ENCODE results near the gene NABP1. TPM values are rescaled to one million over a fixed set of nuclear protein-coding genes. Genes with fewer than 3 reads are reported as not detected.

Gene NABP1
- total and polyA plus RNA-seq, 2 experiments from 2014 or later = 19.6 to 40.0 TPM

- Histone ChIP-seq H3K4me2 (peak overlapping the region; percentile 77), H4K20me1 (ENCODE audit: insufficient read depth, poor library complexity, severe bottlenecking) (no peaks in the 10 kb centered on the region), H3K4me3 (no peak overlapping the region), H3K4me1 (ENCODE audit: insufficient read depth) (peaks cover 10% of the 10 kb centered on the region), H3K36me3 (replicated peaks; ENCODE audit: insufficient read depth, low read depth) (no peaks in the 10 kb centered on the region), H3K79me2 (peaks cover 8% of the 10 kb centered on the region), H3K27me3 (no peaks in the 10 kb centered on the region), H3K9me2 (replicated peaks; ENCODE audit: insufficient read depth) (no peaks in the 10 kb centered on the region), H3K9me3 (ENCODE audit: low read depth) (no peaks in the 10 kb centered on the region), H3K27ac (peak overlapping the region; percentile 98), H2AFZ (no peak overlapping the region)
- TF ChIP-seq, protein P1, sequence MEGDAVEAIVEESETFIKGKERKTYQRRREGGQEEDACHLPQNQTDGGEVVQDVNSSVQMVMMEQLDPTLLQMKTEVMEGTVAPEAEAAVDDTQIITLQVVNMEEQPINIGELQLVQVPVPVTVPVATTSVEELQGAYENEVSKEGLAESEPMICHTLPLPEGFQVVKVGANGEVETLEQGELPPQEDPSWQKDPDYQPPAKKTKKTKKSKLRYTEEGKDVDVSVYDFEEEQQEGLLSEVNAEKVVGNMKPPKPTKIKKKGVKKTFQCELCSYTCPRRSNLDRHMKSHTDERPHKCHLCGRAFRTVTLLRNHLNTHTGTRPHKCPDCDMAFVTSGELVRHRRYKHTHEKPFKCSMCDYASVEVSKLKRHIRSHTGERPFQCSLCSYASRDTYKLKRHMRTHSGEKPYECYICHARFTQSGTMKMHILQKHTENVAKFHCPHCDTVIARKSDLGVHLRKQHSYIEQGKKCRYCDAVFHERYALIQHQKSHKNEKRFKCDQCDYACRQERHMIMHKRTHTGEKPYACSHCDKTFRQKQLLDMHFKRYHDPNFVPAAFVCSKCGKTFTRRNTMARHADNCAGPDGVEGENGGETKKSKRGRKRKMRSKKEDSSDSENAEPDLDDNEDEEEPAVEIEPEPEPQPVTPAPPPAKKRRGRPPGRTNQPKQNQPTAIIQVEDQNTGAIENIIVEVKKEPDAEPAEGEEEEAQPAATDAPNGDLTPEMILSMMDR (IDR thresholded peaks at IDR 0.05; ENCODE audit: poor library complexity) = no peak
- TF ChIP-seq EZH2 (IDR thresholded peaks at IDR 0.05; ENCODE audit: borderline replicate concordance) = no peak
- no peak for TF ChIP-seq EZH2phosphoT487 (IDR thresholded peaks at IDR 0.05; ENCODE audit: low read depth, severe bottlenecking, unreplicated experiment)
- 77% methylated on average over 3 of the region's 3 CpGs for WGBS (ENCODE audit: low lambda C conversion rate, missing lambda C conversion rate)
- DNase-seq (ENCODE audit: low spot score) = no peak
Observed at GRCh38 chr2:191675807-191676721, 1.9 kb upstream of the NABP1 start.

GRCh38 chr2:191676790-191677645, 918 bp upstream of the NABP1 start:
- peak; percentile 77 for DNase-seq (ENCODE audit: low spot score)
- H2AFZ ChIP-seq = peak overlapping the region; percentile 49
- WGBS (ENCODE audit: low lambda C conversion rate, missing lambda C conversion rate) = 33% methylated on average over 8 of the region's 8 CpGs

DNA sequence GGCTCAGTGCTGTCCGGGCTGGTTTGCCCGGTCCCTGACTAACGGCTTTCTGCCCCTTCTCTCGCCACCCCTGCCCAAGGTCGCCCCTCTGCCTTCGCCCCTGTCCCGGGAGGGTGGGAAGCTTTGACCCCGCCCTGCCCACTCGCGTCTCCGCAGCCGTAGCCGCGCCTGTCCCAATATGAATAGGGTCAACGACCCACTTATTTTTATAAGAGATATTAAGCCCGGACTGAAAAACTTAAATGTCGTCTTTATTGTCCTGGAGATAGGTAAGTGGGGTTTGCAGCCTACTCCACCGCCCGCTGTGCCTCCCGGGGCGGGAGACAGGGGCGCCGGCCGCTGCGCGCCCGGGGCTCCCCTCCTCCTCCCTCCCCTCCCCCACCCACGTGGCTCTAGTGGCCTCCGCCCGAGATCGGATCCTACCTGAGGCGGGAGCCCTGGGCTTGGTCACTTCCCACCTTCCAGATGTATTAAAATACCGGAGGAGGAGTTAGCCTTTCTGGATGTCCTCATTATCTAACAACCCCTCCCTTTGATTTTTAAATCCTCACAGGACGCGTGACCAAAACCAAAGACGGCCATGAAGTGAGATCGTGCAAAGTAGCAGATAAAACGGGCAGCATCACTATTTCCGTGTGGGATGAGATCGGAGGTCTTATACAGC, 633 bp downstream of the NABP1 start:
- no peak for TF ChIP-seq EZH2phosphoT487 (IDR thresholded peaks at IDR 0.05; ENCODE audit: low read depth, severe bottlenecking, unreplicated experiment)
- TF ChIP-seq, protein P1 (IDR thresholded peaks at IDR 0.05; ENCODE audit: poor library complexity) = no peak
- TF ChIP-seq EZH2 (IDR thresholded peaks at IDR 0.05; ENCODE audit: borderline replicate concordance) = no peak
- H3K9me3 ChIP-seq (ENCODE audit: low read depth) = no peaks in the 10 kb centered on the region
- H3K4me3 ChIP-seq = peak overlapping the region; percentile 87
- peak; percentile 80 for DNase-seq (ENCODE audit: low spot score)
- H2AFZ ChIP-seq = peak overlapping the region; percentile 82
- H3K9me2 ChIP-seq (replicated peaks; ENCODE audit: insufficient read depth) = no peaks in the 10 kb centered on the region
- H3K27me3 ChIP-seq = no peaks in the 10 kb centered on the region
- peaks cover 8% of the 10 kb centered on the region for H3K79me2 ChIP-seq
- WGBS (ENCODE audit: low lambda C conversion rate, missing lambda C conversion rate) = 6% methylated on average over 23 of the region's 40 CpGs
- H3K4me1 ChIP-seq (ENCODE audit: insufficient read depth) = peaks cover 10% of the 10 kb centered on the region
- no peaks in the 10 kb centered on the region for H4K20me1 ChIP-seq (ENCODE audit: insufficient read depth, poor library complexity, severe bottlenecking)
- H3K27ac ChIP-seq = peak overlapping the region; percentile 92
- peak overlapping the region; percentile 90 for H3K4me2 ChIP-seq
- H3K36me3 ChIP-seq (replicated peaks; ENCODE audit: insufficient read depth, low read depth) = peaks cover 4% of the 10 kb centered on the region

More at GRCh38 chr2:191676790-191677645, 918 bp upstream of the NABP1 start:
- Histone ChIP-seq H4K20me1 (ENCODE audit: insufficient read depth, poor library complexity, severe bottlenecking) (no peaks in the 10 kb centered on the region), H3K4me3 (peak overlapping the region; percentile 57), H3K36me3 (replicated peaks; ENCODE audit: insufficient read depth, low read depth) (no peaks in the 10 kb centered on the region), H3K4me2 (peak overlapping the region; percentile 77), H3K9me2 (replicated peaks; ENCODE audit: insufficient read depth) (no peaks in the 10 kb centered on the region), H3K4me1 (ENCODE audit: insufficient read depth) (peaks cover 10% of the 10 kb centered on the region), H3K27me3 (no peaks in the 10 kb centered on the region), H3K9me3 (ENCODE audit: low read depth) (no peaks in the 10 kb centered on the region), H3K27ac (peak overlapping the region; percentile 98), H3K79me2 (peaks cover 8% of the 10 kb centered on the region)
- TF ChIP-seq, protein P1 (IDR thresholded peaks at IDR 0.05; ENCODE audit: poor library complexity) = no peak
- TF ChIP-seq EZH2 (IDR thresholded peaks at IDR 0.05; ENCODE audit: borderline replicate concordance) (no peak), EZH2phosphoT487 (IDR thresholded peaks at IDR 0.05; ENCODE audit: low read depth, severe bottlenecking, unreplicated experiment) (no peak)
